Rectal smooth muscle tissue (tissue), 1 donor: ENCODE data around the gene VKORC1.
"Not testable (repeated sequence)": the region's sequence is repeated elsewhere in the genome, so short reads cannot be mapped to it uniquely, and the experiment has no call there.

ENCODE experiments used
- H3K27ac ChIP-seq: one replicate; pipeline ENCODE4 v1.7.0; 2013; ENCODE audit warnings: low read depth, low read length, inconsistent platforms
- H3K27me3 ChIP-seq: one replicate; pipeline ENCODE4 v1.7.0; 2013; ENCODE audit warnings: low read length; ENCODE audit not compliant: control insufficient read depth, insufficient read depth
- H3K36me3 ChIP-seq: one replicate; pipeline ENCODE4 v1.7.0; 2013; ENCODE audit warnings: low read length; ENCODE audit not compliant: control insufficient read depth, insufficient read depth
- H3K4me1 ChIP-seq: one replicate; pipeline ENCODE4 v1.7.0; 2013; ENCODE audit warnings: low read length; ENCODE audit not compliant: control insufficient read depth, insufficient read depth
- H3K4me3 ChIP-seq: one replicate; pipeline ENCODE4 v1.7.0; 2013; ENCODE audit warnings: low read length
- H3K9ac ChIP-seq: one replicate; pipeline ENCODE4 v1.7.0; 2013; ENCODE audit warnings: low read length

VKORC1 gene

DNA sequence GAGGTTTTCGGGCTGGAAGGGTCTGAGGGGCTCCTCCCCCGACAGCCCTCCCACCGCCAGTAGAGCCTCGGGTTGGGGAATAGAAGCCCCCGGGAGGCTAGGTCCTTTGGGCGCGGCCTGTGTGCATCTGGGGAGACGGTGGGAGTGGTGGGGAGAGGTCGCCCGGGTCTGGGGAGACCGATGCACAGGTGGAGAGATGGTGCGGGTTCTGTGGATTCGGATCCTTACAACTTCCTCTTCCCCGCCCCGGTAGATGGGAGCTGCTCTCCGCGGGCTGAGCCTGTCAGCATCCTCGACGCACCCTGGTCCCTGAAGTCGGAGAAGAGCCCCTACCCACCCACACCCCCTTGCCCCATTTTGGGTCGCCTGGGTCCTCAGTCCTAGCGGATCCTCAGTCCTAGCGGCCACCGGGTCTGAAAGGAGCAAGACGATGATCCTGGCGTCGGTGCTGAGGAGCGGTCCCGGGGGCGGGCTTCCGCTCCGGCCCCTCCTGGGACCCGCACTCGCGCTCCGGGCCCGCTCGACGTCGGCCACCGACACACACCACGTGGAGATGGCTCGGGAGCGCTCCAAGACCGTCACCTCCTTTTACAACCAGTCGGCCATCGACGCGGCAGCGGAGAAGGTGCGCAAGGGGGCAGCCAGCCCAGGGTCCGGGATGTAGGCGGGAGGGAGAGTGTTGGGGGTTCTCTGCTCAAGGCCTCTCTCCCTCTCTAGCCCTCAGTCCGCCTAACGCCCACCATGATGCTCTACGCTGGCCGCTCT is 14.4 kb upstream of the VKORC1 start:
- H3K27me3 ChIP-seq = no peaks in the 10 kb centered on the region
- peaks cover 27% of the 10 kb centered on the region for H3K36me3 ChIP-seq
- H3K9ac ChIP-seq = peak overlapping the region; percentile 77
- H3K4me1 ChIP-seq = peaks cover 3% of the 10 kb centered on the region
- H3K4me3 ChIP-seq = peak overlapping the region; percentile 82
- H3K27ac ChIP-seq = no peak overlapping the region

DNA sequence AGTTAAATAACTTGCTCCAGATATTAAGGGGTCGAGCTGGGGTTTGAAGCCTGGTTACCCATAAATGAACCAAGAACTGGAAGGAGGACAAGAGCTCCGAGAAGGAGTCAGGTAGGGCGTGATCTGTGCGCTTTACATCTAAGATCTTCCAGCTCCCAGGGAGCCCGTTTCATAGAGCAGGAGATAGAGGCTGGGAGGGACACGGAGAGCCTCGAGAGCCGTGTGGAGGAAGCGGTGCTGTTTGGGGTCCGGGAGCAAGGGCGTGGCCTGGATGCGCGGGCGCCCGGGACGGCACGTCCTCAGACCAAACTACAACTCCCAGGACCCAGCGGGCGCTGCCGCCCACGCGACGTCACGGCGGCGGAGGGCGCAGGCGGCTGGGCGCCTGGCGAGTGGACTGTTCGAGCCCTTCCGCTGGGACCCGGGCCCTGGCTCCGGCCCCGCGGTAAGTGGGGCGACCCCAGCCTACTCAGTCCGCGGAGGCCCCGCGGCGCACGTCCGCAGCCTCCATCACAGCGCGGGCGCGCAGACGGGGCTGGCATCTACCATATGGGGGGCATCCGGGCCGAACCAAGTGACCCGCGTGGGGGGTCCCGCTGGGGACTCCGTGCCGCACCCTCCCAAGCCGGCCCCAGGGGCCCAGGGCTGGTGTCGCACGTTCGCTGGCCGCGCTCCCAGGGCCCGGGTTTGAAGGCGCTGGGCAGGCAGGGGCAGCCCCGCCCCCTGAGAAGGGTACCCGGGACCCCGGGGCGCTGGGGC is 13.6 kb upstream of the VKORC1 start, which contains the start of gene BCKDK:
TSS of gene BCKDK (plus strand) at position 352 of the 759 bp plus-strand sequence. CDS start 838 bp downstream, outside the sequence.
- Histone ChIP-seq H3K27me3 (no peaks in the 10 kb centered on the region), H3K27ac (peak within 1 kb of the TSS; percentile 75), H3K36me3 (peaks cover 27% of the 10 kb centered on the region), H3K4me3 (peak within 1 kb of the TSS; percentile 82), H3K4me1 (peaks cover 3% of the 10 kb centered on the region), H3K9ac (peak within 1 kb of the TSS; percentile 77)

DNA sequence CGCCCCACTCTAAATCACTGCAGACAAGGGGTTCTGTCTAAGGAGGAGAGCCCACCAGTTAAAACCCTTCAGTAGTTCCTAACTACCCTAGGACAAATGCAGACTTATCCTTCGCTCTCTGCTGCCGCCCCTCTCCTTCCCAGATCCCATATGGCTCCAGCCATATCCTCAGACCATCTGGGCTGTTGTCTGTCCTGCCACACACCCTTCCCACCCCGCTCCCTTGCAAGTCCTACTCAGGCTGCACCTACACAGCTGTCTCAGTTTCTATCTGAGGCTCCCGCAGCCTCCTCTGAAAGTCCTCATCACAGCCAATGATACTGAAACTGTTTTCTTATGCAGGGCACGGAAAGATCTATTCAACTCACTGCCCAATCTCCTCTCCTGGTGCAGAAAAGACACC is 12.9 kb upstream of the VKORC1 start:
- H3K4me3 ChIP-seq = no peak overlapping the region
- peaks cover 24% of the 10 kb centered on the region for H3K36me3 ChIP-seq
- peaks cover 3% of the 10 kb centered on the region for H3K4me1 ChIP-seq
- H3K27me3 ChIP-seq = no peaks in the 10 kb centered on the region
- no peak overlapping the region for H3K9ac ChIP-seq
- H3K27ac ChIP-seq = peak overlapping the region; percentile 75

DNA sequence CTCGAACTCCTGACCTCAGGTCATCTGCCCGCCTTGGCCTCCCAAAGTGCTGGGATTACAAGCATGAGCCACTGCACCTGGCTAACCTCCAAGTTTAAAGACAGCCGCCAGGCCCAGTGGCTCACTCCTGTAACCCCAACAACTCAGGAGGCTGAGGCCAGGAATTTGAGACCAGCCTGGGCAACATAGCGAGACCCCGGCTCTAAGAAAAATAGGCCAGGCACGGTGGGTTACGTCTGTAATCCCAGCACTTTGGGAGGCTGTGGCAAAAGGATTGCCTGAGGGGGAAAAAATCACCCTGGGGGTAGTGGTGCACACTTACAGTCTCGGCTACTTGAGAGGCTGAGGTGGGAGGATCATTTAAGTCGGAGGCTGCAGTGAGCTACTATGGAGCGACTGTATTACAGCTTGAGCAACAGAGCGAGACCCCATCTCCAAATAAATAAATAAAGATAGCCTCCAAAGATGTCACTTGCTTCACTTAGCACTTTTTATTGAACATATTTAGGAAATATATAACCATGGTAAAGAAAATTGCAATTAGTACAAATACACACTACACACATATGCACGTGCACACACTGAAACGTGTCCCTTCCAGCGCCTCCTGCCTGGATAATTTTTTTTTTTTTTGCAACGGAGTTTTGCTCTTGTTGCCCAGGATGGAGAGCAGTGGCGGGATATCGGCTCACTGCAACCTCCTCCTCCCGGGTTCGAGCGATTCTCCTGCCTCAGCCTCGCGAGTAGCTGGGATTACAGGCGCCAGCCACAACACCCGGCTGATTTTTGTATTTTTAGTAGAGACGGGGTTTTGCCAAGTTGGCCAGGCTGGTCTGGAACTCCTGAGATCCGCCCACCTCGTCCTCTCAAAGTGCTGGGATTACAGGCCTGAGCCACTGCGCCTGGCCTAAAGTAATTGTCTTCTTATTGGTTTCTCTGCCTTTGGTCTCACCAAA is 12.2 kb upstream of the VKORC1 start:
- peaks cover 3% of the 10 kb centered on the region for H3K4me1 ChIP-seq
- H3K4me3 ChIP-seq = no peak overlapping the region
- no peaks in the 10 kb centered on the region for H3K27me3 ChIP-seq
- no peak overlapping the region for H3K27ac ChIP-seq
- peaks cover 17% of the 10 kb centered on the region for H3K36me3 ChIP-seq
- no peak overlapping the region for H3K9ac ChIP-seq

DNA sequence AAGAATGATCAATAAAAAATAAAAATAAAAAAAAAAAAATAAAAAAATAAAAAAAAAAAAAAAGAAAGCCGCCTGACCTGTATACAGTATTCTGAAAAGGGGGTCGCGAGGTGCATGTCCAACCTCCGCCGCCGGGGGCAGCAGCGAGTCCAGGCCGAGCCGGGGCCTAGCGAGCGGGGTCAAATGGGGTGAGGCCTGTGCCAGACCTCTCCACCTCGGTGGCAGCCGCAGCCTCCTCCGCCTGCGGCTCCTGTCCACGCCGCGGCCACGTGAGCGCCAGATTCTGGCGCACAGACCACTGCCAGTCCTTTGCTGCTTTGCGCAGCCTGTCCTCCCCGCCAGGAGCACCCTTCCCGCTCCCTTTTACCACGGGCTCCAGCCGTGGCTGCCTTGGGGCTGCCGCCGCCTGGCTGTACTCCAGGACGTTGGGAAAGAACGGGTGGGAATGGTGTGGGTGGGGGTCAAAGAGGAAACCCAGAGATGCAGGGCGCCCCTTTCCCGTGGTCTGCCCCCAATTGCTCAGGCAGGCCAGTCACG is 11.1 kb upstream of the VKORC1 start:
- no peak overlapping the region for H3K9ac ChIP-seq
- peaks cover 3% of the 10 kb centered on the region for H3K4me1 ChIP-seq
- no peaks in the 10 kb centered on the region for H3K27me3 ChIP-seq
- peak overlapping the region; percentile 44 for H3K4me3 ChIP-seq
- H3K27ac ChIP-seq = peak overlapping the region; percentile 55
- H3K36me3 ChIP-seq = peaks cover 15% of the 10 kb centered on the region

DNA sequence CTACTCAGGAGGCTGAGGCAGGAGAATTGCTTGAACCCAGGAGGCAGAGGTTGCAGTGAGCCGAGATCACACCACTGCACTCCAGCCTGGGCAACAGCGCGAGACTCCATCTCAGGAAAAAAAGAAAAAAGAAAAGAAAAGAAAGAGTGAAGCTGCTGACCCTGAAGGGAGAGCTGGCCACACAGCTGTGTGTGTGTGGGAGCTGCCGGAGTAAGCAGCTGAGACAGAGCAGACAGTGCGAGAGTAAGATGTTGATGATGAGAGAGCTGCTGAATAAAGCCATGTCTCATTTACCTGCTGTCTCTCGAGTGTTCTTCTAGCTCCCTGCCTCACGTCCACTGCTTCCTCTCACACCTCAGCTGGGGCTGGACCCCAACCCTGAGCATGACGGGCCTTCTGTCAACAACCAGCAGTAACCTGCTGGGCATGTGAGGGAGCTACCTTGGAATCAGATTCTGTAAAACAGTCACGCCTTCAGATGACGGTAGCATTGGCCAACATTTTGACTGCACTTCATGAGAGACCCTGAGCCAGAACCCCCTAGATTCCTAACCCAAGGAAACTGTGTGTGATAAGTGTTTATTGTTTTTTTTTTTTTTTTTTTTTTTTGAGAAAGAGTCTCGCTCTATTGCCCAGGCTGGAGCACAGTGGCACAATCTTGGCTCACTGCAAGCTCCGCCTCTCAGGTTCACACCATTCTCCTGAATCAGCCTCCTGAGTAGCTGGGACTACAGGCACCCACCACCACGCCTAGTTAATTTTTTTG is 6.5 kb upstream of the VKORC1 start:
- not testable (repeated sequence) for H3K9ac ChIP-seq, H3K4me1 ChIP-seq, H3K27me3 ChIP-seq, H3K36me3 ChIP-seq, H3K4me3 ChIP-seq, H3K27ac ChIP-seq

DNA sequence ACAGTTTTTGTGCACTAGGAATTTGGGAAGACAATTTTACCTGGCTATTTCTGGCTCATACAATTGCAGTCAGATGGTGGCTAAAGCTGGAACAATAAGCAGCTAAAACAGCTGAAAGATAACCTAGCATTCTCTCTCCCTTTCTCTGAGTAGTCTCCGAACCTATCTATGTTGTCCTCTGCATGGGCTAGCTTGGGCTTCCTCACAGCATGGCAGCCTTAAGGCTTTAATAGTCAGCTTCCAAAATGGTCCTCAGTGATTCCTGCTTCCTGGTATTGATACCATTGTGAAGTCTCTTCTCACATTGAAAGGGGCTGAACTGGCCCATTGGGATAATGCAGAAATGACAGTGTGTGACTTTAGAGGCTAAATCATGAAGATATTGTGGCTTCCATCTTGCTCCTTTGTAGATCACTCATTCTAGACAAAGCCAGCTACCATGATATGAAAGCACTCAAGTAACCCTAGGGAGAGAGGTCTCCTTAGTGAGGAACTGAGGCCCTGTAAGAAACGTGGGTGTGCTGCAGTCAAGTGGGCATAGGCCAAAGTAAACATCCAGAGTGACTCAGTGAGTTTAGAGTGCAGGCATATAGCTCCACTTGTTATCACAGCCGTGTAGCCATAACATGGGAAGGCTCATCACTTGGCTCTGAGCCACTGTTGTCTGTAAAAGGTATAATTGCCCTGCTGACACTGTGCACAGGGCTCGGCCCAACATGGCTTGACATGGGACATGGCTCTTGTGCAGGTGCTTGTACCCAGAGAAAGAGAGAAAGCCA is 5.5 kb upstream of the VKORC1 start:
- Histone ChIP-seq H3K27me3 (no peaks in the 10 kb centered on the region), H3K4me1 (no peaks in the 10 kb centered on the region)

DNA sequence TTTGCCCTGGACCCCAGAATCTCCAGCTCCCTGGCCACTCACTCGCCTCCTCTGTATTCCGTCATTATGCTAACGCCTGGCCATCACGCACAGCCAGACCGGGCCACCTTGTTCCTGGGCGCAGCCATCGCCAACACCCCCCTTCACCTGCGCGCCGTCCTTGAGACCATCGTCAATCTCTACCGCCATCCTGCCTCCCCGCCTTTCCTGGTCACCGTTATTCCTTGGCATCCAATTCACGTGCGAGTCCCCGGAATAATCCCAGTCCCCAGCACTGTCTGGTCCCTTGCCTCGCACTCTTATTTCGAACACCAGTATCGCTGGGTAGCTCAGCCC is 541 bp downstream of the VKORC1 start:
- Histone ChIP-seq H3K27me3 (no peaks in the 10 kb centered on the region), H3K9ac (peak overlapping the region; percentile 83), H3K27ac (peak overlapping the region; percentile 82), H3K36me3 (peaks cover 6% of the 10 kb centered on the region), H3K4me3 (peak overlapping the region; percentile 94), H3K4me1 (no peaks in the 10 kb centered on the region)

More for the DNA sequence above, 5.5 kb upstream of the VKORC1 start:
- no peaks in the 10 kb centered on the region for H3K36me3 ChIP-seq
- no peak overlapping the region for H3K9ac ChIP-seq
- H3K27ac ChIP-seq = no peak overlapping the region
- no peak overlapping the region for H3K4me3 ChIP-seq

DNA sequence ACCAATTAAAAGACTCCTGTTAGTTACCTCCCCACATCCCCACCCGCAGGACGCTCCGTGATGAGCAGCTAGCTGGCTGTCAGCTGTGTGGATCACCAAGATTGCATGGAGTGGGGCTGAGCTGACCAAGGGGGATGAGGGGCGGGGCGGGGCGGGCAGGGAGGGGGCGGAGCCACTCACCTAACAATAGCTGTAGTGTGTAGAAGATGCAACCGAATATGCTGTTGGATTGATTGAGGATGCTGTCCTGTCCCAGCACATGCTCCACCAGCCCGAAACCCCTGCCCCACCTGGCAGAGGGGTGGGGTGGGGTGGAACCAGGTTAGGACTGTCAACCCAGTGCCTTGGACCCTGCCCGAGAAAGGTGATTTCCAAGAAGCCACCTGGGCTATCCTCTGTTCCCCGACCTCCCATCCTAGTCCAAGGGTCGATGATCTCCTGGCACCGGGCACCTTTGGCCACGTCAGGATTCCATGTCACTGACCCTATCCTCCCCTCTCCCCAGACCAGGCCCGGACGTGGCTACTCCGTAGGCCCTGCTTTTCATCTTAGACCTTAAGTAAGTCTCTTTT is 1.4 kb downstream of the VKORC1 start:
- Histone ChIP-seq H3K9ac (no peak overlapping the region), H3K27me3 (no peaks in the 10 kb centered on the region), H3K4me1 (no peaks in the 10 kb centered on the region), H3K4me3 (no peak overlapping the region), H3K36me3 (peaks cover 6% of the 10 kb centered on the region), H3K27ac (no peak overlapping the region)

DNA sequence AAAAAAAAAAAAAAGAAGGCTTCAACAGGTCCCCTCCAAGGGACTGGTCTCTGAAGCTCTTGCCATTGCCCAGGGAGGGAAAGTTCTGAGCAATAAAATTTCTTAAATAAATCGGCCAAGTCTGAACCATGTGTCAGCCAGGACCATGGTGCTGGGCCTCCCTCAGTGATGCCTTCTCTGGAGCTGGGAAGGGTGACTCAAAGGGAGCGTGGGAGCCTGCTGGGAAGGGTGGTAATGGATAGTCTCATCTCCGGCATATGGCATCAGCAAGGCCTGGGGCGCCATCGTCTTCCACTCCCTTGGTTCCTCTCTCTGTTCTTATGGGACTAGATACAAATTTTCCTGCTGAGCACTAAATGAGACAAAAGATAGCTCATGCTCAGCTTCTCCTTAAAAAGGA is 2.3 kb downstream of the VKORC1 start:
- no peak overlapping the region for H3K9ac ChIP-seq
- no peak overlapping the region for H3K27ac ChIP-seq
- peaks cover 6% of the 10 kb centered on the region for H3K36me3 ChIP-seq
- H3K27me3 ChIP-seq = no peaks in the 10 kb centered on the region
- no peak overlapping the region for H3K4me3 ChIP-seq
- no peaks in the 10 kb centered on the region for H3K4me1 ChIP-seq

DNA sequence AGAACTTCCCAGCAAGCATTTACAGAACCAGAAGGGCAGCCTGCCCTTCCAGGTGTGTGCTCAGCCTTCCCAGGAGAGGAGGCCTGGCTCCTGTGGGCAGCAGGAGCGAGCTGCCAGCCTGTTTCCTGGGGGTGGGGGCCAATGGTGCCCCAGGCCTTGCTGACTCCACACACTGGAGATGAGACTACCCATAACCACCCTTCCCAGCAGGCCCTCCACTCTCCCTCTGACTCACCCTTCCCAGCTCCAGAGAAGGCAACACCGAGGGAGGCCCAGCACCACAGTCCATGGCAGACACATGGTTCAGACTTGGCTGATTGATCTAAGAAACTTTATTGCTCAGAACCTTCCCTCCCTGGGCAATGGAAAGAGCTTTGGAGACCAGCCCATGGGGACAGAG is 4.1 kb downstream of the VKORC1 start:
- no peak overlapping the region for H3K9ac ChIP-seq
- no peak overlapping the region for H3K27ac ChIP-seq

More for the DNA sequence above, 4.1 kb downstream of the VKORC1 start:
- Histone ChIP-seq H3K27me3 (no peaks in the 10 kb centered on the region), H3K4me3 (no peak overlapping the region), H3K4me1 (no peaks in the 10 kb centered on the region), H3K36me3 (peaks cover 9% of the 10 kb centered on the region)
